ENCODE results near the gene SPATC1L.
"Not testable (repeated sequence)": the region's sequence is repeated elsewhere in the genome, so short reads cannot be mapped to it uniquely, and the experiment has no call there.

Gene SPATC1L

DNA sequence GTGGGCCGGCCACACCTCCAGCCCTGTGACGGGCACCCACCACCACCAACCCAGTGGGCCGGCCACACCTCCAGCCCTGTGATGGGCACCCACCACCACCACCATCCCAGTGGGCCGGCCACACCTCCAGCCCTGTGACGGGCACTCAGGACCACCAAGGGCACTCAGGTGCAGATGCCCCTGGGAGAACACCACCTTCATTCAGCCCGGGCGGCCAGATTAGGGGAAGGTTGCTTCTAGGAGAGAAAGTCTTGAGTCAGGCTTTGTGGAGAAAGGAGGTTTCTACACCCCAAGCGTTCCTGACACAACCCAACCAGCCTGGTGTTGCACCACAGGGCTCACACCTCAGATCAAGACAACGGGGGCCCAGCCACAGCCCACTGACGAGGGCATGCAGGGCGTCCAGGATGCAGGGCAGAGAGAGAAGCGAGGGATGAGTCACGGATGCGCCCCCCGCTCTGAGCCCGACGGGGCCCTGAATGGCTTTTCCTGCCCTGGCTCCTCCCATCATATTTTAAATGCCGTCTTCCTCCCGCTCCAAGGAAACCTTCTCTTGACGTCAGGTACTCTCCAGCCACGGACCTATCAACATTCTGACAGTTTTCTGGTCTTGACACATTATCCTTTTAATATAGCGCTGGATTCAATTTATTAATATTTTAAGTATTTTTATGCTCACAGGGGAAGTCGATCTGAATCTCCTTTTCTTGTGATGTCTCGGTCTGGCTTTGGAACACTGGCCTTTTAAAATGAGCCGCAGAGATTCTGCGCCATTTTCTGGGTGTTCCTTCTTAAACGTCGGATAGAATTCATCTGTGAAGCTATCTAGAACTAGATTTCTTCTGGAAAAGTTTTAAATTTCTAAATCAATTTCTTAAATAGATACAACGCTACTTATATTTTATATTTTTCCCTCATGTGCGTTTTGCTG is 631 bp upstream of the SPATC1L start:
- 9% methylated on average over 11 of the region's 30 CpGs for WGBS (ENCODE audit: insufficient coverage)
- H3K4me1 ChIP-seq (ENCODE audit: control extremely low read depth in 1 of 4, control insufficient read depth in 4 of 4, insufficient read depth in 4 of 4, low read length in 3 of 4), result peaks cover 0 to 48% (median 18%) of the 10 kb centered on the region in 4 experiments
- CTCF ChIA-PET, result no interaction called here

DNA sequence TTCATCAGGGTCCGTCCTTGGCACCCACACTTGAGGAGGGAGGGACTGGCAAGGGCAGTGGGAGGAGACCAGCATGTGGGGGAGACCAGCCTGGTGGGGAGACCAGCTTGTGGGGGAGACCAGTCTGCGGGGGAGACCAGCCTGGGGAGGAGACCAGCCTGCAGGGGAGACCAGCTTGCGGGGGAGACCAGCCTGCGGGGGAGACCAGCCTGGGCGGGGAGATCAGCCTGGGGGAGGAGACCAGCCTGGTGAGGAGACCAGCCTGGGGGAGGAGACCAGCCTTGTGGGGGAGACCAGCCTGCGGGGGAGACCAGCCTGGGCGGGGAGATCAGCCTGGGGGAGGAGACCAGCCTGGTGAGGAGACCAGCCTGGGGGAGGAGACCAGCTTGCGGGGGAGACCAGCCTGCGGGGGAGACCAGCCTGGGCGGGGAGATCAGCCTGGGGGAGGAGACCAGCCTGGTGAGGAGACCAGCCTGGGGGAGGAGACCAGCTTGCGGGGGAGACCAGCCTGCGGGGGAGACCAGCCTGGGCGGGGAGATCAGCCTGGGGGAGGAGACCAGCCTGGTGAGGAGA is 836 bp downstream of the SPATC1L start:
- Histone ChIP-seq H3K27ac (ENCODE audit: insufficient read depth in 1 of 2, low read depth in 1 of 2, low read length in 2 of 2, poor library complexity in 1 of 2, severe bottlenecking in 2 of 2) (peak overlapping the region in 1 of 2 experiments; percentile 83), H3K36me3 (ENCODE audit: control insufficient read depth in 4 of 4, insufficient read depth in 4 of 4, low read length in 3 of 4) (peaks cover 0 to 12% (median 0%) of the 10 kb centered on the region in 4 experiments), H3K4me1 (ENCODE audit: control extremely low read depth in 1 of 4, control insufficient read depth in 4 of 4, insufficient read depth in 4 of 4, low read length in 3 of 4) (peaks cover 0 to 48% (median 18%) of the 10 kb centered on the region in 4 experiments), H3K4me3 (ENCODE audit: control insufficient read depth in 1 of 7, extremely low read depth in 1 of 7, insufficient read depth in 4 of 7, low read depth in 2 of 7, low read length in 6 of 7) (peak overlapping the region in 3 of 7 experiments; percentile 82 to 85 (median 83))
- DNase-seq; H3K9me3 ChIP-seq (ENCODE audit: control extremely low read depth in 1 of 5, control insufficient read depth in 4 of 5, insufficient read depth in 2 of 5, low read depth in 1 of 5, low read length in 4 of 5); H3K27me3 ChIP-seq (replicated peaks in 2 of 5; ENCODE audit: control insufficient read depth in 4 of 5, insufficient read depth in 5 of 5, low read length in 4 of 5); CTCF ChIA-PET: not testable (repeated sequence)
- WGBS (ENCODE audit: insufficient coverage), result 89% methylated on average over 1 of the region's 13 CpGs
- POLR2A ChIA-PET, result interaction anchor here (0.7 kb wide), 1 partner anchor 122 kb away, joined by 3 read pairs; no protein-coding TSS in a partner anchor

More for the DNA sequence above, 631 bp upstream of the SPATC1L start:
- Histone ChIP-seq H3K9me3 (ENCODE audit: control extremely low read depth in 1 of 5, control insufficient read depth in 4 of 5, insufficient read depth in 2 of 5, low read depth in 1 of 5, low read length in 4 of 5) (no peaks in the 10 kb centered on the region), H3K27ac (ENCODE audit: insufficient read depth in 1 of 2, low read depth in 1 of 2, low read length in 2 of 2, poor library complexity in 1 of 2, severe bottlenecking in 2 of 2) (peak overlapping the region in 1 of 2 experiments; percentile 81), H3K36me3 (ENCODE audit: control insufficient read depth in 4 of 4, insufficient read depth in 4 of 4, low read length in 3 of 4) (peaks cover 0 to 22% (median 0%) of the 10 kb centered on the region in 4 experiments), H3K27me3 (replicated peaks in 2 of 5; ENCODE audit: control insufficient read depth in 4 of 5, insufficient read depth in 5 of 5, low read length in 4 of 5) (no peaks in the 10 kb centered on the region), H3K4me3 (ENCODE audit: control insufficient read depth in 1 of 7, extremely low read depth in 1 of 7, insufficient read depth in 4 of 7, low read depth in 2 of 7, low read length in 6 of 7) (peak overlapping the region in 6 of 7 experiments; percentile 34 to 92 (median 79))
- POLR2A ChIA-PET, result no interaction called here
- peak; percentile 89 to 95 (median 94) for DNase-seq

DNA sequence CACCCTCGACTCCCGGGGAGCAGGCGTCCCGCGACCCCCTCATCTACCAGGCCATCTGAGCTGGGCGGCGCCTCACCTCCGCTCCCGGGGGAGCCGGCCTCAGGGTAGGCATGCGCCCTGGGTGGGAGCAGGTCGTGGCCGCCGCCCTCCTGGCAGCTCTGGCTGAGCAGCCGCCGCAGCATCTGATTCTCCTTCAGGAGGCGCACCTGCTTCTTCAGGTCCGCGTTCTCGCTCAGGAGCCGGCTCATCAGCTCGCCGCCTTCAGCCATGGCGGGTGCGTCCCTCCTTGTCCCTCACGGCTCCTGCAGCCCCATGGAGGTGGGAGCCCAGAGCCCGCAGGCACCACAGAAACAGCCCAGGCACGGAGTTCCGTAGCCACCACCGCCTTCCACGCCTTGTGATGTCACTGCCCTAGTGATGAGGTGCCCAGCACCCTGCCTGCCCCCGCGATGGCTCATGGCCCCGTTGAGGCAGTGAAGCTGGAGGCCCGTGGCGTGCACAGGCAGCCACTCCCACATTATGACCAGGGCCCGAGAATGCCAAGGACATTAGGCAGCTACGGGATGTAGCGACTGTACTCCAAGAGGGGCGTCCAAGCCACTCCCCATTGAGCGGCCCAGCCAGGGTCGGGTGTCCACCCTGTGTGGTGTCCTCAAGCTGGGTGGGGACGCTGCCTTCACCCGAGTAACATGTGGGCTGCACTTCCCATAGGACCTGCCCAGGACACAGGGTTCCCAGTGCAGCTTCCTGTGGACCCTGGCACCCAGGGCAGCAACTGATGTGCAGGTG is 1.5 kb downstream of the SPATC1L start:
- H3K4me1 ChIP-seq (ENCODE audit: control extremely low read depth in 1 of 4, control insufficient read depth in 4 of 4, insufficient read depth in 4 of 4, low read length in 3 of 4), result peaks cover 0 to 48% (median 18%) of the 10 kb centered on the region in 4 experiments
- WGBS (ENCODE audit: insufficient coverage), result 96% methylated on average over 42 of the region's 44 CpGs
- no peak overlapping the region for H3K27ac ChIP-seq (ENCODE audit: insufficient read depth in 1 of 2, low read depth in 1 of 2, low read length in 2 of 2, poor library complexity in 1 of 2, severe bottlenecking in 2 of 2)
- peaks cover 0 to 6% (median 0%) of the 10 kb centered on the region in 4 experiments for H3K36me3 ChIP-seq (ENCODE audit: control insufficient read depth in 4 of 4, insufficient read depth in 4 of 4, low read length in 3 of 4)
- CTCF ChIA-PET, result interaction anchor here (1.3 to 1.7 kb wide), 2 partner anchors 30 to 39 kb away, joined by 3 to 4 read pairs; no protein-coding TSS in a partner anchor
- no peak for DNase-seq
- H3K4me3 ChIP-seq (ENCODE audit: control insufficient read depth in 1 of 7, extremely low read depth in 1 of 7, insufficient read depth in 4 of 7, low read depth in 2 of 7, low read length in 6 of 7), result peak overlapping the region in 1 of 7 experiments; percentile 60
- POLR2A ChIA-PET, result no interaction called here
- H3K27me3 ChIP-seq (replicated peaks in 2 of 5; ENCODE audit: control insufficient read depth in 4 of 5, insufficient read depth in 5 of 5, low read length in 4 of 5), result no peaks in the 10 kb centered on the region
- H3K9me3 ChIP-seq (ENCODE audit: control extremely low read depth in 1 of 5, control insufficient read depth in 4 of 5, insufficient read depth in 2 of 5, low read depth in 1 of 5, low read length in 4 of 5), result no peaks in the 10 kb centered on the region

DNA sequence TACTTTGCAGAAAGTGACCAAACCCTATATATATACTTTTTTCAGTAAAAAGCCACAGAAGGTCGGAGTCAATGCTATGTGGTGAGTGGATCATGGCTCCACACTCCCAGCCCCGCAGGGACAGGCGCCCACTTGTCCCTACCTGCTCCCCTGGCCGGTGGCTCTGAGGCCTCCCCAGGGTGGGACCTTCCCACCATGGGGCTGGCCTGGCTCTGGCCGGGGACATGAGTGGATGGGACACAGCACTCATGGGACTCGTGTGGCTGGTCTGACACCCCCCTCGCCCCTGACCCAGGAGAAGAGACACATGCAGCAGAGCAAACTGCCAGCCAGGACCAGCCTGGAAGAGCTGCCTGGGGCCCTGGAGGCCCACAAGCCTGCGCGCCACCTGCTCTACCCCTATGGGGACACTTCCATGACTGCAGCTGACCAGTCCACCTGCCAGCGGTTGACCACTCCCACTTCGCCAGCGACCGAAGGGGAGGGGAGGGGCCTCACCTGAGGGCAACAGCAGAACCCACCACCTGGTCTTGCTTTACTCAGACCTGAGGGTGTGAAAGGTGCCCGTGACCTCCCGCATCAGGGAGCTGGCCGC is 2.2 kb downstream of the SPATC1L start:
- H3K9me3 ChIP-seq (ENCODE audit: control extremely low read depth in 1 of 5, control insufficient read depth in 4 of 5, insufficient read depth in 2 of 5, low read depth in 1 of 5, low read length in 4 of 5), result no peaks in the 10 kb centered on the region
- DNase-seq, result no peak
- CTCF ChIA-PET, result interaction anchor here (1.3 to 1.7 kb wide), 2 partner anchors 29 to 38 kb away, joined by 3 to 4 read pairs; no protein-coding TSS in a partner anchor
- WGBS (ENCODE audit: insufficient coverage), result 98% methylated on average over 14 of the region's 16 CpGs
- H3K36me3 ChIP-seq (ENCODE audit: control insufficient read depth in 4 of 4, insufficient read depth in 4 of 4, low read length in 3 of 4), result peaks cover 0 to 4% (median 0%) of the 10 kb centered on the region in 4 experiments
- no peak overlapping the region for H3K4me3 ChIP-seq (ENCODE audit: control insufficient read depth in 1 of 7, extremely low read depth in 1 of 7, insufficient read depth in 4 of 7, low read depth in 2 of 7, low read length in 6 of 7)
- POLR2A ChIA-PET, result no interaction called here
- no peak overlapping the region for H3K27ac ChIP-seq (ENCODE audit: insufficient read depth in 1 of 2, low read depth in 1 of 2, low read length in 2 of 2, poor library complexity in 1 of 2, severe bottlenecking in 2 of 2)
- H3K4me1 ChIP-seq (ENCODE audit: control extremely low read depth in 1 of 4, control insufficient read depth in 4 of 4, insufficient read depth in 4 of 4, low read length in 3 of 4), result peaks cover 0 to 48% (median 18%) of the 10 kb centered on the region in 4 experiments
- H3K27me3 ChIP-seq (replicated peaks in 2 of 5; ENCODE audit: control insufficient read depth in 4 of 5, insufficient read depth in 5 of 5, low read length in 4 of 5), result no peaks in the 10 kb centered on the region

DNA sequence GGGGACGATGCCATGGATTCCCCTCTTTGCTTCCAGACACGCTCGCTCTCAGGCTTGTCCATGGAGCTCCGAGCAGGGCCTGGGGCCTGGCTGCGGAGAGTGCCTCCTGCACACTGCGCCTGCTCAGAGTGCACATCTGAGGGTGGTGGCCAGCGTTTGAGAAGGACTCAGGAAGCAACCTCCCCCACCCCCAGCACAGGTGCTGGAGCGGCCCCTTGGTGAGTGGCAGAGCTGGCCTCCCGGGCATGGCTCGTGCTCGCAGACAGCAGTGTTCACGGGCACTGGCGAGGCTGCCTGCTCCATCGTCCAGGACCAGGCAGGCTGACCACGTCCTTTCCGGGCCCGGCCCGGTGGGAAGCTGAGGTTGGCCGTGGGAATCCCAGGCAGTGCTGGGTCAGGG is 2.8 kb downstream of the SPATC1L start:
- ChIA-PET CTCF (interaction anchor here (1.0 to 1.7 kb wide), 2 partner anchors 28 to 38 kb away, joined by 3 read pairs; no protein-coding TSS in a partner anchor), POLR2A (no interaction called here)
- Histone ChIP-seq H3K9me3 (ENCODE audit: control extremely low read depth in 1 of 5, control insufficient read depth in 4 of 5, insufficient read depth in 2 of 5, low read depth in 1 of 5, low read length in 4 of 5) (peaks cover 0 to 3% (median 0%) of the 10 kb centered on the region in 5 experiments), H3K27me3 (replicated peaks in 2 of 5; ENCODE audit: control insufficient read depth in 4 of 5, insufficient read depth in 5 of 5, low read length in 4 of 5) (no peaks in the 10 kb centered on the region), H3K27ac (ENCODE audit: insufficient read depth in 1 of 2, low read depth in 1 of 2, low read length in 2 of 2, poor library complexity in 1 of 2, severe bottlenecking in 2 of 2) (no peak overlapping the region), H3K4me3 (ENCODE audit: control insufficient read depth in 1 of 7, extremely low read depth in 1 of 7, insufficient read depth in 4 of 7, low read depth in 2 of 7, low read length in 6 of 7) (no peak overlapping the region), H3K36me3 (ENCODE audit: control insufficient read depth in 4 of 4, insufficient read depth in 4 of 4, low read length in 3 of 4) (peaks cover 0 to 4% (median 0%) of the 10 kb centered on the region in 4 experiments), H3K4me1 (ENCODE audit: control extremely low read depth in 1 of 4, control insufficient read depth in 4 of 4, insufficient read depth in 4 of 4, low read length in 3 of 4) (peaks cover 0 to 48% (median 18%) of the 10 kb centered on the region in 4 experiments)
- WGBS (ENCODE audit: insufficient coverage), result 94% methylated on average over 14 of the region's 19 CpGs
- no peak for DNase-seq

DNA sequence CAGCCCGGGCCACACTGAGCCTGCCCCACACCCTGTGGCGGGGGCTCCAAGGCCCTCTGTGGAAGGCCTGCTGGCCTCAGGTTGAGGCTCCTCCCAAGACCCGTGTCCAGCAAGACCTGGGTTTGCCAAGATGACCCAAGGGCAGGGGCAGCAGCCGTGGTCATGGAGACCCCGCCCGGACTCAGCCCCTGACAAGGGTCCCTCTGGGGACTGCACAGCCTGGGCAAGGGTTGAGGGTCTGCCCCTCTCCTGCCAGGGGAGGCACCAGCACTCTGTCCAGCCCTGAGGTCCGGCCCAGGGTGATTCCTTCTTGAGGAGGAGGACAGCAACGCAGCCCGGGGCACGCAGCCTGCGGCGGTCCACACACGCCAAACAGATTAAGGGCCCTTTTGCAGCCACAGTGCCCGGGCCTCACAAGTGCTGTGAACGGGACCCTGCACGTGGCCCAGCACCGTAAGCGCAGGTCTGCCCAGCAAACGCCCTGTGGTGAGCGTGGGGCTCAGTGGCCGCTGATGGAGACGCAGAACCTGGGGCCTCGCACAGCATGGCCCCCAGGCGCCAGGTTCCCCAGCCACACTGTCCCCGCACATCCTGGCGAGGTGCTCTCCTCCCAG is 3.4 kb downstream of the SPATC1L start:
- Histone ChIP-seq H3K27me3 (replicated peaks in 2 of 5; ENCODE audit: control insufficient read depth in 4 of 5, insufficient read depth in 5 of 5, low read length in 4 of 5) (no peaks in the 10 kb centered on the region), H3K9me3 (ENCODE audit: control extremely low read depth in 1 of 5, control insufficient read depth in 4 of 5, insufficient read depth in 2 of 5, low read depth in 1 of 5, low read length in 4 of 5) (peaks cover 0 to 3% (median 0%) of the 10 kb centered on the region in 5 experiments), H3K27ac (ENCODE audit: insufficient read depth in 1 of 2, low read depth in 1 of 2, low read length in 2 of 2, poor library complexity in 1 of 2, severe bottlenecking in 2 of 2) (no peak overlapping the region), H3K36me3 (ENCODE audit: control insufficient read depth in 4 of 4, insufficient read depth in 4 of 4, low read length in 3 of 4) (peaks cover 0 to 4% (median 0%) of the 10 kb centered on the region in 4 experiments), H3K4me1 (ENCODE audit: control extremely low read depth in 1 of 4, control insufficient read depth in 4 of 4, insufficient read depth in 4 of 4, low read length in 3 of 4) (peaks cover 0 to 48% (median 18%) of the 10 kb centered on the region in 4 experiments), H3K4me3 (ENCODE audit: control insufficient read depth in 1 of 7, extremely low read depth in 1 of 7, insufficient read depth in 4 of 7, low read depth in 2 of 7, low read length in 6 of 7) (no peak overlapping the region)
- no peak for DNase-seq
- ChIA-PET CTCF (interaction anchor here (1.0 to 1.7 kb wide), 2 partner anchors 28 to 37 kb away, joined by 3 read pairs; no protein-coding TSS in a partner anchor), POLR2A (no interaction called here)
- WGBS (ENCODE audit: insufficient coverage), result over 99% methylated on average over 25 of the region's 26 CpGs
